MCF 10A (cell line): ENCODE data around the gene SLCO2A1. TPM values are rescaled to one million over a fixed set of nuclear protein-coding genes. Genes with fewer than 3 reads are reported as not detected.

Source experiments
- BruUV-seq: library from RNA; stranded (reverse); fragments of 400-500 nt; replicated peaks from 2 replicates; lab custom pipeline; 2021; lab: Mats Ljungman, UMichigan
- CTCF ChIA-PET: fragments of 300-600 bp; sonication (Branson Sonifier 250); formaldehyde crosslinking; extraction: SDS; loops from one replicate; lab custom pipeline; 2021; ENCODE audit warnings: antibody characterized with exemption, inconsistent platforms; lab: Yijun Ruan, JAX
- POLR2A ChIA-PET: fragments of 300-600, 350-650 bp; sonication (Branson Sonifier 250); formaldehyde crosslinking; extraction: SDS; loops from one replicate; lab custom pipeline; 2020; ENCODE audit warnings: antibody characterized with exemption, inconsistent platforms; lab: Yijun Ruan, JAX
- DNase-seq: peaks from one replicate; pipeline ENCODE4 v3.0.0-alpha.2; 2018; ENCODE audit not compliant: unreplicated experiment
- H3K27ac Mint-ChIP-seq: one replicate; pipeline ENCODE4 v1.8.0; 2022; ENCODE audit warnings: mild to moderate bottlenecking, low read depth, mixed read lengths; ENCODE audit not compliant: unreplicated experiment
- H3K27me3 Mint-ChIP-seq: one replicate; pipeline ENCODE4 v1.8.0; 2022; ENCODE audit warnings: mixed read lengths; ENCODE audit not compliant: insufficient read depth, unreplicated experiment
- H3K36me3 Mint-ChIP-seq: one replicate; pipeline ENCODE4 v1.8.0; 2022; ENCODE audit warnings: mild to moderate bottlenecking, moderate library complexity, mixed read lengths; ENCODE audit not compliant: insufficient read depth, unreplicated experiment
- H3K4me1 Mint-ChIP-seq: one replicate; pipeline ENCODE4 v1.8.0; 2022; ENCODE audit warnings: mixed read lengths; ENCODE audit not compliant: insufficient read depth, unreplicated experiment
- H3K4me3 Mint-ChIP-seq: one replicate; pipeline ENCODE4 v1.8.0; 2022; ENCODE audit warnings: mild to moderate bottlenecking, moderate library complexity, mixed read lengths; ENCODE audit not compliant: unreplicated experiment
- H3K9me3 Mint-ChIP-seq: one replicate; pipeline ENCODE4 v1.8.0; 2022; ENCODE audit warnings: mixed read lengths; ENCODE audit not compliant: unreplicated experiment
- CTCF ChIP-seq: fragments of 200-600 bp; IDR thresholded peaks from one replicate; pipeline ENCODE4 v1.8.0; 2022; ENCODE audit warnings: antibody characterized with exemption, mild to moderate bottlenecking; ENCODE audit not compliant: unreplicated experiment
- intact Hi-C: fragments of 100-400 bp; cut with micrococcal nuclease; formaldehyde crosslinking; loops from 2 replicates; pipeline ENCODE4 v1.14.1; 2022
- total RNA-seq: library from RNA; stranded (reverse); gene quantifications from 2 replicates; pipeline ENCODE4 v1.2.3, GENCODE V29; 2022

Gene SLCO2A1
- total RNA-seq, 1 experiment from 2014 or later, result 1.0 TPM

DNA sequence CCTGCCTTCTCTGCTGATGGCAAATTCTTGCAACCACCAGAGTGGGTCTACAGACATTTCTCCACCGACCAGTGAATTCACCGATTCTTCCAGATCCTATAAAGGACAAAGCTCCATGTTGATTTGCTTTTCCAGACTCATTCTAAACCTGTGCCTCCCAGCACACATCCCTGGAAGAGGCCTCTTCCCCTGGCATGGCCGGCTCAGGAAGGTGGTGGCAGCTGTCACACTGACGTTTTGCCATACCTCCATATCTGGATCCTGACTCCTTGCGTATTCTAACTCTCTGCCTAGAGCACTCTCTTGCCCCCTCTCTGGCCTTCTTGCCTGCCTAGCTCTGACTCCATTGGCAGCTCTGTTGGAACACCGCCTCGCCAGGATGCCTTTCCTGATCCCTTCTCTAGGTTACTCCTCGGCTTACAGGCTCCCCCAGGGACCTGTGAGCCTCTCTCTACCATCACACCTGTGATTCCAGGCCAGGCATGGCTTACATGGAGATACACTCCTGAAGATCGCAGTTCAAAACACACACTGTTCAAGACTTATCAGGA, 31.0 kb downstream of the SLCO2A1 start:
- intact Hi-C loops, result no loop called here
- Mint-ChIP-seq H3K36me3 (no peaks in the 10 kb centered on the region), H3K4me1 (no peaks in the 10 kb centered on the region), H3K27me3 (no peaks in the 10 kb centered on the region), H3K4me3 (no peak overlapping the region), H3K27ac (no peak overlapping the region), H3K9me3 (peaks cover 7% of the 10 kb centered on the region)
- BruUV-seq, result no TSS peak
- no peak for DNase-seq
- ChIA-PET POLR2A (no interaction called here), CTCF (interaction anchor here (0.6 kb wide), 1 partner anchor 107 kb away, joined by 3 read pairs; no protein-coding TSS in a partner anchor)
- TF ChIP-seq CTCF, result no peak

- POLR2A ChIA-PET, result no interaction called here
- no peaks in the 10 kb centered on the region for H3K27me3 Mint-ChIP-seq
- intact Hi-C loops, result no loop called here
Measured at GRCh38 chr3:133997871-133998635, 31.7 kb downstream of the SLCO2A1 start.

DNA sequence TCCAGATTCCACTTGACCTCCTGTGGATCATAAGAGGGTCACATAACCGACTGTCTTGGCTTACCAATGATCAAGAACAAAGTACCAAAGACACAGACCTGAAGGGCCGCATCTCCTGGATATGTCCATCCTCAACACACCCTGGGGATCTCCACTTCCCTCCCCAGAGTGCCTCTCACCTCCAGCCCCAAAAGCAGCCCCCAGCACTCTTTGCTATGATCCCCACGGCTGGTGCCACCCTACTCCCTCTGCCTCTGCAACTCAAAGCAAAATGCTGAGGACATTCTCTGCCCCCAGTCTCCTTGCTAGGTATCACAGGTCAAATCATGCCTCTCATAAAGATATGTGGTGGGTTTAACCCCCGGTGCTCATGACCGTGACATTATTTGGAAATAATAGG, 32.7 kb downstream of the SLCO2A1 start:
- CTCF ChIA-PET, result interaction anchor here (0.7 kb wide), 1 partner anchor 58 kb away, joined by 3 read pairs; no protein-coding TSS in a partner anchor
- intact Hi-C loops, result no loop called here
- POLR2A ChIA-PET, result no interaction called here
- no peak for TF ChIP-seq CTCF
- Mint-ChIP-seq H3K4me3 (no peak overlapping the region), H3K4me1 (peaks cover 3% of the 10 kb centered on the region), H3K9me3 (peaks cover 7% of the 10 kb centered on the region), H3K36me3 (no peaks in the 10 kb centered on the region), H3K27ac (no peak overlapping the region), H3K27me3 (no peaks in the 10 kb centered on the region)
- BruUV-seq, result no TSS peak
- DNase-seq, result no peak

More at GRCh38 chr3:133997871-133998635, 31.7 kb downstream of the SLCO2A1 start:
- CTCF ChIA-PET, result interaction anchor here (0.7 kb wide), 1 partner anchor 59 kb away, joined by 3 read pairs; no protein-coding TSS in a partner anchor
- H3K27ac Mint-ChIP-seq, result no peak overlapping the region
- no peaks in the 10 kb centered on the region for H3K4me1 Mint-ChIP-seq
- TF ChIP-seq CTCF, result no peak
- no peak for DNase-seq
- H3K9me3 Mint-ChIP-seq, result peaks cover 7% of the 10 kb centered on the region
- no peak overlapping the region for H3K4me3 Mint-ChIP-seq
- BruUV-seq, result no TSS peak
- no peaks in the 10 kb centered on the region for H3K36me3 Mint-ChIP-seq

DNA sequence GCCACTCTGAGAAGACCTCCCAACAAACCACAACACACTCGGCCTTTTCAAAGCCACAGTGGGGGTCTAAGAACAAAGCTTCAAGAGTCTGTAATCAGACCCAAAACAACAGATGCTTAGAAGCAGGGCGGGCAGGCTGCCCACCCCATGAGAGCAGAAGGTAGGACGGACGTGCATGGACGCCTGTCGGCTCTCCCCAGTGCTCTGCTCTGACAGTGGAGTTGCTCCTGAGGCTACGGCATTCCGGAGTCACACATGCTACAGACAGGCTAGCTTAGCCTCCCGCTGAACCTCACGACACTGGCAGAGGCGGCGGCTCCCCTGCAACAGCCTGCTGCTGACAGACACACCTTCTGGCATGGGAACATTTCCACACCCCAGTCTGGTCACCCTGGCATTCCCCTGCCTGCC, 33.5 kb downstream of the SLCO2A1 start:
- intact Hi-C loops, result no loop called here
- CTCF ChIA-PET, result no interaction called here
- Mint-ChIP-seq H3K27ac (no peak overlapping the region), H3K9me3 (peaks cover 7% of the 10 kb centered on the region), H3K4me3 (no peak overlapping the region), H3K27me3 (no peaks in the 10 kb centered on the region), H3K36me3 (no peaks in the 10 kb centered on the region), H3K4me1 (peaks cover 7% of the 10 kb centered on the region)
- BruUV-seq, result no TSS peak
- no peak for TF ChIP-seq CTCF
- POLR2A ChIA-PET, result no interaction called here
- DNase-seq, result no peak
